GM19468 (cell line): ENCODE results near the gene JPT2.
"Not testable (repeated sequence)": the region's sequence is repeated elsewhere in the genome, so short reads cannot be mapped to it uniquely, and the experiment has no call there.

Experiments used
- ATAC-seq: cut with Tn5 transposase; IDR thresholded peaks from one replicate; pipeline ENCODE4 v1.9.1; 2021; ENCODE audit warnings: mild to moderate bottlenecking, moderate library complexity, moderate number of reproducible peaks; ENCODE audit not compliant: unreplicated experiment; ENCODE audit errors: extremely low read depth

The JPT2 gene

DNA sequence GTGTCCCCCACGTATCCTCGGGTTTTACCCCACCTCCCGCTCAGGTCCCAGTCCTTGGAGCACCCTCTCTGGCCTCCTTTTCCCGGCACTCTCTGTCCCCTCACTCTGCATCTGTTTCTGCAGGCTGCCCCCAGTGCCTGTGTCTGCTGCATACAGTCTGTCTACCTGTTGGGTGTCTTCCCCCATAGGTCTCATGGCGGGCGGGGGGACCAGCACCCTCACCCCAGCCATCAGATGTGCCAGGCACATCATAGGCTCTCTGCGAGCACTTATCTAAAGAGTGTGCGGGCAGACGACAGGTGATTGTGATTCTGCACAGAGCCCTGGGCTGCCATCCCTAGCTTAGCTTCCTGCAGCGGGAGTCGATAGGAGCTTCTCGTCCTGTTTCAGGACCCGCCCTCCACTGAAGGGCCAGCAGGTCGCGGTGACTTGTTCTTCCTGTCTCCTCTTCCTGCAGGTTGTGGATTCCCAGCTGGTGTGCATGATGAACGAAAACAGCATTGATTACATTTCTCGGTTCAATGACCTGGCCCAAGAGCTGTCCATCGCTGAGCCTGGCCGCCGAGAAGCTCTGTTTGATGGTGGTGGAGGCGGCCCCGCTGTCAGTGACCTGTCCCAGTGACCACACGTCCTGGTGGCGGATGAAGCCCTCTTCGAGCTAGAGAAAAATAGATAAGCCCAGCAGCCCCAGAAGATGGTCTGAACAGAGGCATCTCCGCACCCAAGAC is 4.5 kb upstream of the JPT2 start:
- ATAC-seq, result no peak

DNA sequence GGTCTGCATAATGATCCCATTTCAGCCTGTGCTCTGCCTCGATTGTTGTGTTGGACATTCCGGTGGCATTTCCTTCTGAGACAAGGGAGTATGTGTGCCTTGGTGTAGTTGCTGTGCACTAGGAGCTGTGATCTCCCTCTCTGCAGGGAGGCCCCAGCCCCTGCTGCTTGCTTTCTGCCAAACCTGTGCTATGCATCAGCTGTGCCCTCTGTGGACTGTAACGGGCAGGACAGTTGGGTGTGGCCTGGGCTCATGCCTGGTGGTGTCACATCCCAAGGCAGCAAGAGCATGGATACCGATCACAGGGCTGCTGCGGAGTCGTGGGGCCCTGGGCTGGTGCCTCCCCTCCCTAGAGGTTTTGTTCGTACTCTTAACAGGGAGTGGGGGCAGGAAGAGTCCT is 3.8 kb upstream of the JPT2 start:
- ATAC-seq, result no peak

DNA sequence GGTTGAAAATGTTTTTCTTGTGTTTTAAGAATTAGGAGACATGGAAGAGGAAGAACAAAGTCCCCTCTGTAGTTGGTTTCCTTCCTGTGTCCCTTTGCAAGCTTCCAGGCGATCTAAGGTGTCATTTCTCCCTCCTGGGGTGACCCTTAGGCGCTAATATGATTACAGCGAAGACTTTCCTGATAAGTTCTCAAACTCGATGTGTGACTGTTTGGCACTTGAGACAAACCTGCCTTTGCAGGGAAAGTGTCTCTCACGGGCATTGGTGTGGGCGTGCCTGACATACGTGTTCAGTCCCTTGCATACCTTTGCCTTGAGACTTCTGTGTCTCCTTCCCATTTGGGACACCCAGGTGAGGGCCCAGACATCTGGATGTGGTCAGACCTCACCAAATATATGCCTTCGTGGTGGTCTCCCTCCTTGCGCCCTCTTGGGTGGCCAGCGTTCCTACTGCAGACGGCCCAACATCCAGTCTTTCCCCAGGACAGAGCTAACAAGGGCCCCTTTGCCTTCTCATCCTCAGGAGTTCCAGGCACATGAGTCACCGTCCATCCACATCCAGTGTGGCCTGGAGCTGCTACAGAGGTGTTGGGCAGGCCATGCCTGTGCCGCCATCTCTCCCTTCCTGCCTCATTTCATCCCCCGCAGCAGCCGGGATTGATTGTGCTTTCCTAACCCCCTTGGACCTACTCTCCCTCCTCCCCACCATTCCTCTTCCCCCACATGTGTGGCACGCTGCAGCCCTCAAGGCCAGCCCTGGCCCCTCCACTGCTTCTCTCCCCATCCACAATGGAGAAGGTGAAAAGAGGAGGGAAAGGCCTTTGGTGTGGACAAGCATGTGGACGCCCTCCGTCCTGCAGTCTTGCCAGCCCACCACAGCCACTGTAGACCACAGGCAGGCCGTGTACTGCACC is 3.1 kb upstream of the JPT2 start:
- no peak for ATAC-seq

DNA sequence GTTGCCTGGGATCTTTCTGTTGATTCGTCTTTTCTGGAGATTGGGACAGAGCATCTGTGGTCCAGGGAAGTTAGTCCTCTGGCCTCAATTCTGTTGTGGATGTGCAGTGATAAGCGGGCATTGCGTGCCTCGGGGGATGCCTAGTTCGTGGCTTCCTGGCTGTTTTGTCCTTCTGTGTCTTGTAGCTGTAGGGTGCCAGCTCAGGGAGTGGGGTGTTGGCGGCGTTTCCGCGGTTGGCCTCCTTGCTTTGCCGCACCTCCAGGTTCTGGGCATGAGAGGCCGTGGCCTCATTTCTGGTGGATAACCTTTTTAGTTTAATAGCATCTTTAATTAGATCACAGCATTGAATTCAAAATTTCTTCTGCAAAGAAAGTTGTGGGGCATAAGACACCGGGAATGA is 1.4 kb upstream of the JPT2 start:
- no peak for ATAC-seq

DNA sequence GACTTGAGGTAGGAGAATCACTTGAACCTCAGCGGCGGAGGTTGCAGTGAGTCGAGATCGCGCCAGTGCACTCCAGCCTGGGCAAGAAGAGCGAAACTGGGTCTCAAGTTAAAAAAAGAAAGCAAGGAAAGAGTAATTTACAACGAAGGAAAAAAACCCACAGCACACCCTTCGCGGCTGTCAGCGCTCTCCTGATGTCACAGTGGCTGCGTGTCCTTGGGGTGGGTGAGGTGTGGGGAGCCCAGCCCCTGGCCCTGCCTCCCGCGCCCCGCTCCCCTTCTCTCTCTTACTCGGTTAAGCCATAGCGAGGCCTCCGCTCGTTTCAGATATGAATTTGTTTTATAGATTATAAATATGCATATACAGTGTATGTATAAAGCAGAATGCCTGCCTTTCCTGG is 740 bp upstream of the JPT2 start:
- no peak for ATAC-seq

DNA sequence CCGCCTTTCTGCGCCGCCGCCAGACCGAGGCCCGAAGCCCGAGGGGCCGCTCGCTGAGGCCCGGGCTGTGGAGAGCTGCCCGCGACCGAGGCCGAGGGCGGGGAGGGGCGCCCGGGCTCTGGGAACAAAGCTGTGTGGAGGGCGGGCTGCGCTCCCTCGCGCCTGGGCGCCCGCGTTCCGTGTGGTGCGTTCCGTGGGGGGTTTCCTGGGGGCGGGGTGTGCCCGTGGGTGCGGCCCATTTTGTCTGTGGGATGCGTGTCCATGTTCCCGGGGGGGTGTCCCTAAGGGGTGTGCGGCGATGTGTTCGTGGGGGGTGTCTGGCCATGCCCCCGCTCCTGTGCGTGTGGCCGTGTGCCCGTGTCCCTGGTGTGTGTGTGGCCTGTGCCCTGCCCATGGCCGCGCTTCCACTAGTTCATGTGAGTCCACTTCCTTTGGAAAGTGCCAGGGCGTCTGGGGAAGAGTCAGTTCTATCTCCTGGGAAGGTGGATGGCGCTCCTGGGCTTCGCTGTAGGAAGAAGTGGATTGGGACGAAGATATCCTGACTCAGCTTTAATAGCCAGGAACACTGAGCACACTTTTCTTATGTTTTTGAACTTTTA is 520 bp downstream of the JPT2 start:
- no peak for ATAC-seq

DNA sequence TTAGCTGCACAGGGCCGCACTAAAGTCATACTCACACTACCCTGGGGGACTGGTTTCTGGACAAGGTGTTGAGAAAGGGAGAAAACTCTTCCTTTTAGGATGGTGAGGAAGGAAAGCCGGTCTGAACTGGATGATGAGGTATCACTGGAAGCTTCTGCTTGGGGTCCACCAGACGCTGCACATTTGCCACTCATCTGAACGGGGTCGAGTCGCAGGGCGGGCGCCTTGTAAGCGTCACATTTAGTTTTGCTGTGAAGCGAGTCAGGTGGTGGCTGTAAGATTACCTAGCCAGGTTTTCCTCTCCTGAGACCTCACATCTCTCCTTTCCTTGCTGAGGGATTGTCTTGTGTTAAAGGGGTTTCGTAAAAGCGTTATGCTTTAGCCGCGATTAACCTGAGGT is 2.3 kb downstream of the JPT2 start:
- ATAC-seq, result no peak

DNA sequence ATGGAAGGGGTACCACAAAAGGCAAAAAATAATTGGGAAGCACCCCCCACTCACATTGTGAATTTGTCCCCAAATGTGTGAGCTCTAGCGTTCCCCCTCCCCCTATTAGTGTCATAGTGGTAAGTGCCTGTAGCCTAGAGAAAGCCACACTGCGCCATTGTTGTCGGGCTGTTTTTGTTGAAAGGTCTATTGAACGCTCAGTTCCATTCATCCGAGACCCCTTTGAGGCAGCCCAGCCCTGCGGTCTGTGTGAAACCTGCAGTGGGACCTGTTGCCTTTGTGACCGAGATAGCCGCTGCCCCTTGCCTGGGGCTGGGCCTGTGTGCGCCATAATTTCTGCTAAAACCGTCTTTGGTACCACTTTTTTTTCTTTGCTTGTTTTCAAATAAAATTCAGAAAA is 3.0 kb downstream of the JPT2 start:
- no peak for ATAC-seq

DNA sequence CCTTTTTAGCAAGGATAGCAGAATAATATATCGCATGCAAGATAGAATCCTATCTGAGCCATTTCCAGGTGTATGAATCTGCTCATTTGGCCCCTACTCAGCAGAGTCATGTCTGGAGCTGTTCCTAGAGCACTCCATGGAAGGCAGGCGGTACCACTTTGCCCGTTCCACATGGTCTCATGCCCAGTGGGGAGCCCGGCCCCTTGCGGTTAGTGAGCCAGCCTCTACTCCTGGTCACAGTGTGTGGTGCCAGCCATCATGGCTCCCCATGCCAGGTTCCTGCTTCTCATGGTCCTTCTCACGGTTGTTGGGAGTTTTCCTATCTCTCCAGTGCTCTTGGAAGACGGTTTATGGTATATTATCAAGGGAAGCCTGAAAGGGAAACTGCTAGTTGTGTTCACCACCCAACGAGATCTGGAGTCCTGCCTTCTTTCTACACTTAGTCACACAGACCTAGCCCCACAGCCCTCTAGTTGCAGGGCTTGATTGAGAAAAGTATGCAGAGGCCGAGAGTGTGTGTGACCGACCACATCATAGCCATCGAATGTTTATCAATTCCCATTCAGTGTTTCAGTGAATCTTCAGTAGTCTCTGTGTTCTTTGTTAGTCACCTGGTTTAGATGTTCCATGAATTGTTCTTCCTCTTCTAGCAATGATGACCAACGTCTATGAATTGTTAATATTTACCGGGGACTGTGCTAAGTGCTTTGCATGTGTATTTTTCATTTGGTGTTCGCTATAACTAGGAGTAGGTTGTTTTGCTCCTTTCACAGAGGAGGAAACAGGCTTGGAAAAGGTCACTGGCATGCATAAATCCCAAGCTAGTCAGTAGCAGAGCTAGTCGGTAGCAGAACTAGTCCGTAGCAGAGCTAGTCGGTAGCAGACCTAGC is 9.6 kb downstream of the JPT2 start:
- no peak for ATAC-seq

DNA sequence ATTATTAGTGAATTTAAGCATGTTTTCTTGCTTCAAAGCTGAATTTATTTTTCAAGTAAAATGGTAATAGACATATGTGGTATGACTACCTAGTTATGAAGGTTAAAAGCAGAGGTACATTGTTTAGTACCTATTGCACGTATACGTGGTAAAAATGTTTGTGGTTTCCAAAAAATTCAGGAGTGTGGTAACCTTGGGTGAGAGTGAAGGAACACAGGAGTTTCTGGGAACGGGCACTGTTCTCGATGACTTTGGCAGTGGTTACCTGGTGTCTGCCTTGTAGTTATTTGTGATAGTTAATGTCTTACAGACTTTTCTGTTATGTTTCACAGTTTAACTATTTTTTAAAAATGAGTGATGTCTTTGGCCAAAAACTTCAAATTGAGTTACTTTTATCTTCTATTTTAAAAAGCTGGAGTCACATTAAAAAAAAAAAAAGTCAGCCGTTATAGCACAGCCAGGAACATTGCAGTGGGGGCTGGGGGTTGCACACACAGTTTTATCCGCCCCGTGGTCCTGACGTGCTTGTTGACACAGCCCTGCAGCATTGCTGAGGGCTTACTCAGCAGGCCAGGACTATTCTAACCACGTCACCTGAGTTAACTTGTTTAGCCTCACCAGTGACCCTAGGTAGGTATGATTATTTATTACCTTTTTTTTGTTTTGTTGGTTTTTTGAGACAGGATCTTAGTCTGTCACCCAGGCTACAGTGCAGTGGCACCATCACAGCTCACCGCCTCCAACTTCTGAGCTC is 10.9 kb downstream of the JPT2 start:
- ATAC-seq, result no peak

DNA sequence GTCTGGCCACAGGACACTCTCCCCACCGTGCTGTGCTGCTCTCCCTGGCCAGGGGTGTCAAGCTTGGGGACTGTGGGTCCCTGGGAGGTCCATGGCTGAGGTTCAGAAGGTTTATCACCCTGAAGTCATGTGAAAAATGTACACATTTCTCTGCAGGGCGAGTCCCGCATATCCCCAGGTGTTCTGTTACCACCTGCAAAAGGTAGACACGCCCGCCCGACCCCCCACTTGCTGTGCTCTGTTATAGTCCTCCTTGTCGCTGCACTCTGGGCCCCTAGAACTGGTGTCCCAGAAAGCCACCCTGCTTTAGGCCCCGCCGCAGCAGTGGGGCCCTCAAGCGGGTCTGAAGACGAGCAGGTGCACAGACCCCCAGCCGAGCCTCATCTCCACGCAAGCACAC is 11.8 kb downstream of the JPT2 start:
- ATAC-seq, result no peak

DNA sequence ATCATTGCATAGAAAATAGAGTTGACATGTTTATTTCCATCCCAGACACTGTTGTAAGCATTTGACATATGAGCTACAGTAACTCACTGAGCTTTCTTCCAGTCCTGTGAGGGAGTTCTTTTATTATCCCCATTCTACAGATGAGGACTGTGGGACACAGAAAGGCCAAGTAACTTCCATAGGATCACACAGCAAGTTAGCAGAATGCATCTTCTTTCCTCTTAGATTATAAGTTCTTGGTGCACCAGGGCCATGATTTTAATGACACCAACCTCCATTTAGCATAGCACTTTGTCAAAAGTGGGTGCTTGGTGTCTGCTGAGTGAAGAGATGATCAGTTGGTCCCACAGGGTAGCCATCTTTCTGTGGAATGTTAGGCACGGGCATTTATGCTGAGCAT is 12.7 kb downstream of the JPT2 start:
- no peak for ATAC-seq

DNA sequence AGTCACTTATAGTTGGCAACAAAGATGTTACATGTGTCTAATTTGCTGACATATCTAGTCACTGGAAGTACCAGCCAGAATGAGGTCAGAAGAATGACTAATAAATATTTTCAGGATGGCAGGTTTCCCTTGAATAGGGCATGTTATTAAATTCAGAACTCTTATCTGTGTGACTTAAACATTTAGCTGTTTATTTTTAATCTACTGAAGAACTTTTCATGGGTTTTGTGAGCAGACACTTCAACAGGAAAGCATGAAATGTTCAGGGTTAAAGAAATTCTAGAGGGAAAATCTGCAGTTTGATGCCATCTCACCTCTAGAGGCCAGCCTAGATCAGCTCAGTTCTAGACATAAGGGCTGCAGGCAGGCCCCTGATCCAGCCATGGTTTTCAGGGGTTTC is 13.2 kb downstream of the JPT2 start:
- no peak for ATAC-seq

DNA sequence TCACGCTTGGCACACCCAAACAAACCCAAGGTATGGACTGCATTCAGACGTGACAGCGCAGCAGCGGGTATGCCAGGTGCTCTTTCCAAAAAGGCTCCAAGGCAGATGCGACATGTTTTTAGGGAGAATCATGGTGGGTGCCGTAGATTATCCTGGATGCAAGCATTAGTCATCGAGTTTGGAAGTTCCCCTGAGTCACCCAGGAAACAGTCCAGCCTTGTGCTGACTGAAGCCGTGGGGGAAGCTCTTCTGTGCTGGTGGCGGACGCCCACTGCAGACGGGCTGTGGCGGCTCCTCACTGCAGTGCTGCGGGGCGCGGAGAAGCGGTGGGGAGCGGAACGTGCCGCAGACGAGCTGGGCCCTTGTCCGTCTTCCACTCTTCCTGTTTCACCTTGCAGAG is 13.9 kb downstream of the JPT2 start:
- ATAC-seq, result no peak

DNA sequence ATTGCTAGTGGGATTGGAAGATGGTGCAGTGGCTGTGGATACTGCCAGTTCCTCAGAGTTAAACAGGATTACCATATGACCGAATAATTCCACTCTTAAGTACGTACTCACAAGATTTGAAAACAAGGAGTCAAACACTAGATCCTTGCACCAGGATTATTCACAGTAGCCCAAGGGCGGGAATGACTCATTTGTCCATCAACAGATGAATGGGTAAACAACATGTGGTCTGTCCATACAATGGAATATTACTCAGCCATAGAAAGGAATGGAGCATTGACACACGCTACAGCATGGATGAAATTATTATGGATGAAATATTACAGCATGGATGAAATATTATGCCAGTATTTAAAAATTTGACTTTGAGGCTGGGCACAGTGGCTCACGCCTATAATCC is 18.8 kb downstream of the JPT2 start:
- no peak for ATAC-seq

DNA sequence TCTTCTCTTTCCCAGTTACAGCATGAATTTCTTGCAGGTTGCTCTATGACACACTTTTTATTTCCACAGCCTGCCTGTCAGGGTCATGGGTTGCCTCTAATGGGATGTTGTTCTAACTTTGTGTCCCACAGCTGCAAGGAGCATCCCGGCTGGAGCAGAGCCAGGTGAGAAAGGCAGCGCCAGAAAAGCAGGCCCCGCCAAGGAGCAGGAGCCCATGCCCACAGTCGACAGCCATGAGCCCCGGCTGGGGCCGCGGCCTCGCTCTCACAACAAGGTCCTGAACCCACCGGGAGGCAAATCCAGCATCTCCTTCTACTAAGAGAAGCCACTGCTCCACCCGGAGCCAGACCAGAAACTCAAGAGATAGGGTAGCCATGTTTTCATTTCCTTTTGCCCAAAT is 20.6 kb downstream of the JPT2 start:
- ATAC-seq, result no peak

DNA sequence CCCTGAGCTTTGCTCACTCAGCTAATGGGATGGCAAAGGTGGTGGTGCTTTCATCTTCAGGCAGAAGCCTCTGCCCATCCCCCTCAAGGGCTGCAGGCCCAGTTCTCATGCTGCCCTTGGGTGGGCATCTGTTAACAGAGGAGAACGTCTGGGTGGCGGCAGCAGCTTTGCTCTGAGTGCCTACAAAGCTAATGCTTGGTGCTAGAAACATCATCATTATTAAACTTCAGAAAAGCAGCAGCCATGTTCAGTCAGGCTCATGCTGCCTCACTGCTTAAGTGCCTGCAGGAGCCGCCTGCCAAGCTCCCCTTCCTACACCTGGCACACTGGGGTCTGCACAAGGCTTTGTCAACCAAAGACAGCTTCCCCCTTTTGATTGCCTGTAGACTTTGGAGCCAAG is 22.2 kb downstream of the JPT2 start:
- no peak for ATAC-seq

DNA sequence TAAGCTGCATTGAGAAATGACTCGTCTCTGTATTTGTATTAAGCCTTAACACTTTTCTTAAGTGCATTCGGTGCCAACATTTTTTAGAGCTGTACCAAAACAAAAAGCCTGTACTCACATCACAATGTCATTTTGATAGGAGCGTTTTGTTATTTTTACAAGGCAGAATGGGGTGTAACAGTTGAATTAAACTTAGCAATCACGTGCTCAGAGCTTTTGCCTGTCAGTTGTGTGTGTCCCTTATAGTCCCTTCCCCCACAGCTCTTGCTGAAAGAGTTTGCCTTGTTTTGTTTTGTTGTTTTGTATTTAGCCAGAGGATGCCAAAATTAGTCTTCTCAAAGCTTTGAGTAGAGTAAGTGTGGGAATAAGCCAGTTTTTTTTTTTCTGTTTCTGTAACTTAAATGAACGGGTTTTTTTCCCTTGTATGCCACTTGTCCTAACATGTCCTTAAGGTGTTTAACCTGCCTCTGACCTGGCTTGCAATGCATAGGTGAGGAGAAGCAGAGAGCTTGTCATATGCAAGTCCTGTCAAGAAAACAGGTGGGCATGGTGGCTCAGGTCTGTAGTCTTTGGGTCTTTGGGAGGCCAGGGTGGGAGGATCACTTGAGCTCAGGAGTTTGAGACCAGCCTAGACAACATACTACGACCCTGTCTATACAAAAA is 23.3 kb downstream of the JPT2 start:
- ATAC-seq, result no peak

DNA sequence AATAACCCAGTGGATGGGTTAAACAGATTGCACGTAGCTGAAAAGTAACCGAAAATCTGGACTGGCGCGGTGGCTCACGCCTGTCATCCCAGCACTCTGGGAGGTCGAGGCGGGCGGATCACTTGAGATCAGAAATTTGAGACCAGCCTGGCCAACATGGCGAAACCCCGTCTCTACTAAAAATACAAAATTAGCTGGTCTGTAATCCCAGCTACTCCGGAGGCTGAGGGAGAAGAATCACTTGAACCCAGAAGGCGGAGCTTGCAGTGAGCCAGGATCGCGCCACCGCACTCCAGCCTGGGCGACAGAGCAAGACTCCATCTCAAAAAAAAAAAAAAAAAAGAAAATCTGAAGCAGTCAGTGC is 27.2 kb downstream of the JPT2 start:
- ATAC-seq, result not testable (repeated sequence)
